H9 (cell line): ENCODE results near the gene FAM13C. TPM values are rescaled to one million over a fixed set of nuclear protein-coding genes. Genes with fewer than 3 reads are reported as not detected.

ENCODE experiments used
- DNase-seq: peaks from one replicate; pipeline ENCODE4 v3.0.0-alpha.2; 2017
- H2AFZ ChIP-seq: one replicate; pipeline ENCODE4 v1.6.1; 2013; ENCODE audit warnings: mild to moderate bottlenecking, low read length, control low read depth, moderate library complexity
- H2AK5ac ChIP-seq: 2 replicates; pipeline ENCODE4 v1.6.1; 2013; ENCODE audit warnings: low read length, control low read depth, mixed read lengths; ENCODE audit not compliant: insufficient read length
- H2BK120ac ChIP-seq: one replicate; pipeline ENCODE4 v1.6.1; 2013; ENCODE audit warnings: low read depth, mild to moderate bottlenecking, low read length, control low read depth, inconsistent platforms; ENCODE audit not compliant: poor library complexity, severe bottlenecking
- H2BK12ac ChIP-seq: 2 replicates; pipeline ENCODE4 v1.6.1; 2013; ENCODE audit warnings: low read length, control low read depth, mixed read lengths, low read depth; ENCODE audit not compliant: insufficient read length
- H2BK15ac ChIP-seq: 2 replicates; pipeline ENCODE4 v1.6.1; 2013; ENCODE audit warnings: low read depth, low read length, control low read depth
- H2BK20ac ChIP-seq: one replicate; pipeline ENCODE4 v1.6.1; 2013; ENCODE audit warnings: low read depth, mild to moderate bottlenecking, low read length, control low read depth, inconsistent platforms; ENCODE audit not compliant: poor library complexity, severe bottlenecking
- H2BK5ac ChIP-seq: 2 replicates; pipeline ENCODE4 v1.6.1; 2013; ENCODE audit warnings: low read length, control low read depth, mixed read lengths; ENCODE audit not compliant: insufficient read length
- H3K14ac ChIP-seq: 2 replicates; pipeline ENCODE4 v1.6.1; 2013; ENCODE audit warnings: low read length, control low read depth; ENCODE audit not compliant: insufficient read depth
- H3K18ac ChIP-seq: 2 replicates; pipeline ENCODE4 v1.6.1; 2013; ENCODE audit warnings: low read depth, mild to moderate bottlenecking, mixed read lengths, low read length, control low read depth; ENCODE audit not compliant: insufficient read length
- H3K23ac ChIP-seq: 2 replicates; pipeline ENCODE4 v1.6.1; 2013; ENCODE audit warnings: low read length, control low read depth, mixed read lengths, low read depth; ENCODE audit not compliant: insufficient read length
- H3K23me2 ChIP-seq: 2 replicates; pipeline ENCODE4 v1.6.1; 2013; ENCODE audit warnings: low read depth, mild to moderate bottlenecking, mixed read lengths, low read length, control low read depth; ENCODE audit not compliant: insufficient read length, poor library complexity, severe bottlenecking
- H3K27ac ChIP-seq: 2 replicates; pipeline ENCODE4 v1.5.1; 2013; ENCODE audit warnings: low read length, control low read depth, mixed read lengths, low read depth; ENCODE audit not compliant: insufficient read length
- H3K27me3 ChIP-seq: 2 replicates; pipeline ENCODE4 v1.6.1; 2013; ENCODE audit warnings: low read length, control low read depth, inconsistent platforms; ENCODE audit not compliant: insufficient read depth
- H3K4ac ChIP-seq: 2 replicates; pipeline ENCODE4 v1.6.1; 2013; ENCODE audit warnings: low read depth, mild to moderate bottlenecking, control low read depth, inconsistent platforms, low read length, moderate library complexity
- H3K4me1 ChIP-seq: 2 replicates; pipeline ENCODE4 v1.6.1; 2013; ENCODE audit warnings: low read length, control low read depth, inconsistent platforms; ENCODE audit not compliant: insufficient read depth
- H3K4me2 ChIP-seq: 2 replicates; pipeline ENCODE4 v1.6.1; 2013; ENCODE audit warnings: low read length, control low read depth, mixed read lengths; ENCODE audit not compliant: insufficient read length, insufficient read depth
- H3K56ac ChIP-seq: 2 replicates; pipeline ENCODE4 v1.6.1; 2013; ENCODE audit warnings: low read depth, mild to moderate bottlenecking, mixed read lengths, low read length, control low read depth; ENCODE audit not compliant: insufficient read length
- H3K79me1 ChIP-seq: 2 replicates; pipeline ENCODE4 v1.6.1; 2013; ENCODE audit warnings: low read depth, mild to moderate bottlenecking, moderate library complexity, low read length, control low read depth, inconsistent platforms; ENCODE audit not compliant: insufficient read depth, poor library complexity, severe bottlenecking
- H3K79me2 ChIP-seq: 2 replicates; pipeline ENCODE4 v1.6.1; 2013; ENCODE audit warnings: low read length, control low read depth, inconsistent platforms; ENCODE audit not compliant: insufficient read depth
- H3K9ac ChIP-seq: 2 replicates; pipeline ENCODE4 v1.6.1; 2013; ENCODE audit warnings: low read length, control low read depth, mixed read lengths; ENCODE audit not compliant: insufficient read length; ENCODE audit errors: extremely low read depth
- H3K9me3 ChIP-seq: one replicate; pipeline ENCODE4 v1.6.1; 2013; ENCODE audit warnings: low read depth, low read length, inconsistent platforms; ENCODE audit not compliant: control insufficient read depth
- H3T11ph ChIP-seq: one replicate; pipeline ENCODE4 v1.6.1; 2013; ENCODE audit warnings: mild to moderate bottlenecking, low read length, control low read depth, inconsistent platforms
- H4K20me1 ChIP-seq: one replicate; pipeline ENCODE4 v1.6.1; 2013; ENCODE audit not compliant: control insufficient read depth, insufficient read length, insufficient read depth
- H4K5ac ChIP-seq: 2 replicates; pipeline ENCODE4 v1.6.1; 2013; ENCODE audit warnings: low read depth, mild to moderate bottlenecking, mixed read lengths, low read length, control low read depth; ENCODE audit not compliant: insufficient read length
- H4K8ac ChIP-seq: replicated peaks from 2 replicates; pipeline ENCODE4 v1.6.1; 2013; ENCODE audit warnings: low read length, control low read depth, mixed read lengths, low read depth; ENCODE audit not compliant: insufficient read length
- H4K91ac ChIP-seq: 2 replicates; pipeline ENCODE4 v1.6.1; 2013; ENCODE audit warnings: low read depth, mild to moderate bottlenecking, moderate library complexity, mixed read lengths, low read length, control low read depth; ENCODE audit not compliant: insufficient read length
- H3K27ac Mint-ChIP-seq, 3 experiments: 2 replicates in 2 of 3; 3 replicates in 1 of 3; pipeline ENCODE4 v1.8.0; 2020 to 2021; ENCODE audit warnings: mixed read lengths in 3 of 3, mild to moderate bottlenecking in 1 of 3, moderate library complexity in 1 of 3
- H3K27me3 Mint-ChIP-seq: 2 replicates; pipeline ENCODE4 v1.8.0; 2021; ENCODE audit warnings: low read depth, mild to moderate bottlenecking, moderate library complexity, mixed read lengths
- H3K36me3 Mint-ChIP-seq, 3 experiments: 2 replicates in 2 of 3; 3 replicates in 1 of 3; pipeline ENCODE4 v1.8.0; 2020 to 2021; ENCODE audit warnings: low read depth in 3 of 3, mixed read lengths in 3 of 3; ENCODE audit not compliant: insufficient read depth in 1 of 3
- H3K4me1 Mint-ChIP-seq, 2 experiments: 2 replicates each; pipeline ENCODE4 v1.8.0; 2020; ENCODE audit warnings: mixed read lengths in 2 of 2
- H3K4me3 Mint-ChIP-seq, 2 experiments: 2 replicates in 1 of 2; 3 replicates in 1 of 2; pipeline ENCODE4 v1.8.0; 2020 to 2021; ENCODE audit warnings: mild to moderate bottlenecking in 2 of 2, mixed read lengths in 2 of 2, moderate library complexity in 1 of 2
- H3K9me3 Mint-ChIP-seq, 2 experiments: 2 replicates in 1 of 2; 3 replicates in 1 of 2; pipeline ENCODE4 v1.8.0; 2020; ENCODE audit warnings: mild to moderate bottlenecking in 2 of 2, mixed read lengths in 2 of 2, moderate library complexity in 1 of 2
- CTCF ChIP-seq: fragments of 200-600 bp; sonication (generic); conservative IDR thresholded peaks from 3 replicates; pipeline ENCODE4 v1.8.0; 2021; ENCODE audit warnings: antibody characterized with exemption, mild to moderate bottlenecking
- total RNA-seq: library from RNA; stranded (reverse); gene quantifications from 2 replicates; pipeline ENCODE4 v1.2.1, GENCODE V29; 2021

The FAM13C gene
- total RNA-seq, 1 experiment from 2014 or later = 0.31 TPM

- TF ChIP-seq CTCF = peak; percentile 75
- Histone ChIP-seq H3K9ac (no peak overlapping the region), H4K5ac (no peak overlapping the region), H3K4me2 (no peak overlapping the region), H4K8ac (no peak overlapping the region), H2BK15ac (no peak overlapping the region), H3K56ac (no peak overlapping the region), H3K23me2 (no peaks in the 10 kb centered on the region), H2BK20ac (no peak overlapping the region), H3K23ac (no peak overlapping the region), H3K79me1 (no peaks in the 10 kb centered on the region), H3K4ac (no peak overlapping the region), H3K4me1 (no peaks in the 10 kb centered on the region), H2AK5ac (no peak overlapping the region), H4K91ac (no peak overlapping the region), H3K14ac (no peak overlapping the region), H3K27ac (no peak overlapping the region), H3K18ac (no peak overlapping the region), H3K9me3 (no peaks in the 10 kb centered on the region), H2BK12ac (no peak overlapping the region), H3T11ph (no peak overlapping the region), H2AFZ (no peak overlapping the region), H3K27me3 (no peaks in the 10 kb centered on the region), H2BK5ac (no peak overlapping the region), H3K79me2 (no peaks in the 10 kb centered on the region), H2BK120ac (no peak overlapping the region), H4K20me1 (no peaks in the 10 kb centered on the region)
- H3K9me3 Mint-ChIP-seq = peaks cover 0 to 3% of the 10 kb centered on the region in 2 experiments; a peak in 1 of 5 replicates
- H3K27ac Mint-ChIP-seq = no peak overlapping the region
- H3K4me1 Mint-ChIP-seq = no peaks in the 10 kb centered on the region
- H3K27me3 Mint-ChIP-seq = no peaks in the 10 kb centered on the region
- no peak overlapping the region for H3K4me3 Mint-ChIP-seq
- no peaks in the 10 kb centered on the region for H3K36me3 Mint-ChIP-seq
- DNase-seq = no peak
Observed at GRCh38 chr10:59234816-59235429, 127.4 kb downstream of the FAM13C start.
